WTC11 (cell line): Measurements from ENCODE around the gene TOX4.

Experiments used
- E2F4 ChIP-seq: sonication (generic); formaldehyde crosslinking; IDR thresholded peaks from 2 replicates; pipeline ENCODE4 v1.8.1; 2022; ENCODE audit warnings: low read depth, mild to moderate bottlenecking, moderate library complexity, missing genetic modification reagents, borderline replicate concordance
- FOXJ3 ChIP-seq: sonication (generic); formaldehyde crosslinking; IDR thresholded peaks from 2 replicates; pipeline ENCODE4 v1.9.0; 2021; ENCODE audit warnings: missing genetic modification reagents, mild to moderate bottlenecking, borderline replicate concordance
- GABPB1 ChIP-seq: sonication (generic); formaldehyde crosslinking; IDR thresholded peaks from 2 replicates; pipeline ENCODE4 v1.8.1; 2023; ENCODE audit warnings: mild to moderate bottlenecking, missing genetic modification reagents
- IRF2 ChIP-seq: sonication (generic); formaldehyde crosslinking; IDR thresholded peaks from 2 replicates; pipeline ENCODE4 v1.8.0; 2022; ENCODE audit warnings: low read depth, missing genetic modification reagents, borderline replicate concordance
- JUN ChIP-seq: sonication (generic); formaldehyde crosslinking; IDR thresholded peaks from 2 replicates; pipeline ENCODE4 v1.8.0; 2023; ENCODE audit warnings: mild to moderate bottlenecking, missing genetic modification reagents
- STAT6 ChIP-seq: sonication (generic); formaldehyde crosslinking; conservative IDR thresholded peaks from 2 replicates; pipeline ENCODE4 v1.8.1; 2023; ENCODE audit warnings: mild to moderate bottlenecking, low read depth, missing genetic modification reagents, moderate library complexity
- TCF7 ChIP-seq: sonication (generic); formaldehyde crosslinking; IDR thresholded peaks from 2 replicates; pipeline ENCODE4 v1.8.0; 2022; ENCODE audit warnings: mild to moderate bottlenecking, low read depth, missing genetic modification reagents, moderate library complexity
- USF1 ChIP-seq: sonication (generic); formaldehyde crosslinking; IDR thresholded peaks from 2 replicates; pipeline ENCODE4 v1.8.0; 2022; ENCODE audit warnings: mild to moderate bottlenecking, missing genetic modification reagents
- ZNF263 ChIP-seq: sonication (generic); formaldehyde crosslinking; IDR thresholded peaks from 2 replicates; pipeline ENCODE4 v1.8.1; 2022; ENCODE audit warnings: low read depth, mild to moderate bottlenecking, moderate library complexity, missing genetic modification reagents
- TF ChIP-seq, protein P1 (sequence below): fragments of 200-600 bp; IDR thresholded peaks from 2 replicates; pipeline ENCODE4 v1.8.0; 2022; ENCODE audit warnings: antibody characterized with exemption
- TF ChIP-seq, protein P2 (sequence below): sonication (generic); formaldehyde crosslinking; IDR thresholded peaks from 2 replicates; pipeline ENCODE4 v1.8.1; 2023; ENCODE audit warnings: mild to moderate bottlenecking, moderate library complexity, missing genetic modification reagents
- TF ChIP-seq, protein P3 (sequence below): sonication (generic); formaldehyde crosslinking; IDR thresholded peaks from 2 replicates; pipeline ENCODE4 v1.8.0; 2022; ENCODE audit warnings: mild to moderate bottlenecking, missing genetic modification reagents
- TF ChIP-seq, protein P4 (sequence below): fragments of 250-450 bp; sonication (Bioruptor Pico); IDR thresholded peaks from 2 replicates; pipeline ENCODE4 v1.9.0; 2021; ENCODE audit warnings: mild to moderate bottlenecking

- TF ChIP-seq, protein P1, sequence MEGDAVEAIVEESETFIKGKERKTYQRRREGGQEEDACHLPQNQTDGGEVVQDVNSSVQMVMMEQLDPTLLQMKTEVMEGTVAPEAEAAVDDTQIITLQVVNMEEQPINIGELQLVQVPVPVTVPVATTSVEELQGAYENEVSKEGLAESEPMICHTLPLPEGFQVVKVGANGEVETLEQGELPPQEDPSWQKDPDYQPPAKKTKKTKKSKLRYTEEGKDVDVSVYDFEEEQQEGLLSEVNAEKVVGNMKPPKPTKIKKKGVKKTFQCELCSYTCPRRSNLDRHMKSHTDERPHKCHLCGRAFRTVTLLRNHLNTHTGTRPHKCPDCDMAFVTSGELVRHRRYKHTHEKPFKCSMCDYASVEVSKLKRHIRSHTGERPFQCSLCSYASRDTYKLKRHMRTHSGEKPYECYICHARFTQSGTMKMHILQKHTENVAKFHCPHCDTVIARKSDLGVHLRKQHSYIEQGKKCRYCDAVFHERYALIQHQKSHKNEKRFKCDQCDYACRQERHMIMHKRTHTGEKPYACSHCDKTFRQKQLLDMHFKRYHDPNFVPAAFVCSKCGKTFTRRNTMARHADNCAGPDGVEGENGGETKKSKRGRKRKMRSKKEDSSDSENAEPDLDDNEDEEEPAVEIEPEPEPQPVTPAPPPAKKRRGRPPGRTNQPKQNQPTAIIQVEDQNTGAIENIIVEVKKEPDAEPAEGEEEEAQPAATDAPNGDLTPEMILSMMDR, result no peak
- TF ChIP-seq ZNF263 (CRISPR knock-in tag) (no peak), USF1 (CRISPR knock-in tag) (no peak), E2F4 (CRISPR knock-in tag) (no peak), TCF7 (no peak), IRF2 (CRISPR knock-in tag) (no peak), JUN (CRISPR knock-in tag) (no peak), STAT6 (CRISPR knock-in tag) (no peak), GABPB1 (CRISPR knock-in tag) (no peak), FOXJ3 (CRISPR knock-in tag) (no peak)
- TF ChIP-seq, protein P2, sequence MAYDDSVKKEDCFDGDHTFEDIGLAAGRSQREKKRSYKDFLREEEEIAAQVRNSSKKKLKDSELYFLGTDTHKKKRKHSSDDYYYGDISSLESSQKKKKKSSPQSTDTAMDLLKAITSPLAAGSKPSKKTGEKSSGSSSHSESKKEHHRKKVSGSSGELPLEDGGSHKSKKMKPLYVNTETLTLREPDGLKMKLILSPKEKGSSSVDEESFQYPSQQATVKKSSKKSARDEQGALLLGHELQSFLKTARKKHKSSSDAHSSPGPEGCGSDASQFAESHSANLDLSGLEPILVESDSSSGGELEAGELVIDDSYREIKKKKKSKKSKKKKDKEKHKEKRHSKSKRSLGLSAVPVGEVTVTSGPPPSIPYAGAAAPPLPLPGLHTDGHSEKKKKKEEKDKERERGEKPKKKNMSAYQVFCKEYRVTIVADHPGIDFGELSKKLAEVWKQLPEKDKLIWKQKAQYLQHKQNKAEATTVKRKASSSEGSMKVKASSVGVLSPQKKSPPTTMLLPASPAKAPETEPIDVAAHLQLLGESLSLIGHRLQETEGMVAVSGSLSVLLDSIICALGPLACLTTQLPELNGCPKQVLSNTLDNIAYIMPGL (CRISPR knock-in tag), result no peak
- TF ChIP-seq, protein P3, sequence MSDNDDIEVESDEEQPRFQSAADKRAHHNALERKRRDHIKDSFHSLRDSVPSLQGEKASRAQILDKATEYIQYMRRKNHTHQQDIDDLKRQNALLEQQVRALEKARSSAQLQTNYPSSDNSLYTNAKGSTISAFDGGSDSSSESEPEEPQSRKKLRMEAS (CRISPR knock-in tag), result no peak
- TF ChIP-seq, protein P4, sequence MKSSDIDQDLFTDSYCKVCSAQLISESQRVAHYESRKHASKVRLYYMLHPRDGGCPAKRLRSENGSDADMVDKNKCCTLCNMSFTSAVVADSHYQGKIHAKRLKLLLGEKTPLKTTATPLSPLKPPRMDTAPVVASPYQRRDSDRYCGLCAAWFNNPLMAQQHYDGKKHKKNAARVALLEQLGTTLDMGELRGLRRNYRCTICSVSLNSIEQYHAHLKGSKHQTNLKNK (CRISPR knock-in tag), result no peak
Observed at GRCh38 chr14:21476523-21476924, 471 bp upstream of the TOX4 start.
